ENCODE results near the gene NFE2.
A peak's percentile ranks its signal among the peaks of the same experiment; 100 is the strongest.
"Not testable (repeated sequence)": the region's sequence is repeated elsewhere in the genome, so short reads cannot be mapped to it uniquely, and the experiment has no call there.

The NFE2 gene

DNA sequence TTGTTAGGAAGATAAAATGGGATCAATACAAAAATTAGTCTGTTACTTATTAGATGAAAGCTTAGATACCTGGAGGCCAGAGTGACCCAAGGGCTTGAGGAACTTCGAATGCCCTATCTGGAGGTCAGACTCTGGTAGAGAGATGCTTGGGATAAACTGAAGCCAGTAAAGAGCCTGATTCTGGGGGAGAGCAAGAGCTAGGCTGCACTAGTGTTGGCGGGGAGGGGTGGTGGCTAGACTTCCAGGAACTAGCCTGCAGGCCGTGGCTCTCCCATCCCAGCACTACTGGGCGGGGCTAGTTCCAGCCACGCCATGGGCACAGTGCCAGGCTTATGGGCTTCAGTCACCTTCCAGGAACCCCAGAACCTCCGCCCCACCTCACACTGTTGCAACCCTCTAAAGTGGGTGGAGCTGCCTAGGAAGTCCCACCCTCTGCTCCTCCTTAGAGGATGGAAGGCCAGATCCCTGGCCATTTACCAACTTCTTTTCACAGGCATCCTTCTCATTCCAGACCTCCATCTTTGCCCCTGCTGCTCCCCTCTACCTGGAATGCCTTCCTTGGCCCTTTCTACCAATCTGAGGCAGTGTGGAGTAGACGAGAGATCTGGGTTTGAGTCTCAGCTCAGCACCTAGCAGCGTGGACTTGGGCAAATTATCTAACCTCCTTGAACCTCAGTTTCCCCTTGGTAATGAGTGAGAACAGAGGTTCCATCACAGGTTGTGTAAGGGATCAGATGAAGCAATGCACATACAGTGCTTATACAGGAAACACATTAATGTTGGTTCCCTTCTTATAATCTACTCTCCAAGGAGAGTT lies 6.3 kb upstream of the NFE2 start:
- DNase-seq (ENCODE audit: low spot score): no peak

DNA sequence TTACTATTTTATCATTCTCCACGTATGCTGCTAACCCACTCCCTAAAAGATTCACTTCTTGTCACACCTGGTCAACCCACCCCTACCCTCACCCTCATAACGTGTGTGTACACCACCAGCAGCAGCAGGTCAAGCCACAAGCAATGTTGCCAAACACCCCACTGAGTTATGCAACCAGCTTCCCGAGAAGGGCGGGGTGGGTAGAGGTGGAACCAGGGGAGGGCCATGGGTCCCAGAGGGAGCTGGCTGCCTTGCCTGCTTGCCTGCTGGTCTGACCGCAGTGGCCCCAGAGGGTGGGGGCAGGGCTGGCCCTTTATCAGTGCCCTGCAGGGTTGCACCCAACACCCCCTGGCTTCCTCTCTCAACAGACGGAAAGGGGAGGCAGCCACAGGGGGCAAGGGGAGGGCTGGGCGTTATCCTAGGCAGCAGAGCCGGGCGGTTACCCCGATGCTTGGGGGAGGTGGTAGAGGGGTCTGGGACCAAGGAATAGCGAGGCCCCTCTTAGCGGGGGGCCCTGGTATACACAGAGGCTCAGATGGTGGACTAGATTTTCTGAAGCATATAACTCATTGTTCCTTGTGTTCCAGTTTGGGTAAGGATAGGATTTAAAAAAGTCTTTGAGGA lies 3.5 kb upstream of the NFE2 start:
- peak; percentile 71 for DNase-seq (ENCODE audit: low spot score)

DNA sequence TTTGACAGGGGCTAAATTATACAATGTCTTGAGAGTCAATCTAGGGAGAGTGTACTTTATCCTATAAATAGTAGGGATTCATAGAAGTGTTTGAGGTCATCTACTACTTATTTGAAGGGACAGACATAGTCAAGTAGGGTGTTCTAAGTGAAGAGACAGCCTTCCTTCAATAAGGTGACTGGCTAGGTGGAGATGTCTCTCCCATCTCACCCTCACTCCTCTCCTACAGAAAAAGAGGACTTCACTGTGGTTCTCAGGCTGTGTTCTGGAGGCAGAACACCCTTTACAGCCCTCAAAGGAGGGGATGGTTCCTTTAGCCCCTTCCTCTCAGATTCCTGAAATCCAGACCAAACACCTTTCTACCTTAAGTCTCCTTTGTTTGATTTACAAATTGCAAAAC lies 2.8 kb upstream of the NFE2 start:
- no peak for DNase-seq (ENCODE audit: low spot score)

DNA sequence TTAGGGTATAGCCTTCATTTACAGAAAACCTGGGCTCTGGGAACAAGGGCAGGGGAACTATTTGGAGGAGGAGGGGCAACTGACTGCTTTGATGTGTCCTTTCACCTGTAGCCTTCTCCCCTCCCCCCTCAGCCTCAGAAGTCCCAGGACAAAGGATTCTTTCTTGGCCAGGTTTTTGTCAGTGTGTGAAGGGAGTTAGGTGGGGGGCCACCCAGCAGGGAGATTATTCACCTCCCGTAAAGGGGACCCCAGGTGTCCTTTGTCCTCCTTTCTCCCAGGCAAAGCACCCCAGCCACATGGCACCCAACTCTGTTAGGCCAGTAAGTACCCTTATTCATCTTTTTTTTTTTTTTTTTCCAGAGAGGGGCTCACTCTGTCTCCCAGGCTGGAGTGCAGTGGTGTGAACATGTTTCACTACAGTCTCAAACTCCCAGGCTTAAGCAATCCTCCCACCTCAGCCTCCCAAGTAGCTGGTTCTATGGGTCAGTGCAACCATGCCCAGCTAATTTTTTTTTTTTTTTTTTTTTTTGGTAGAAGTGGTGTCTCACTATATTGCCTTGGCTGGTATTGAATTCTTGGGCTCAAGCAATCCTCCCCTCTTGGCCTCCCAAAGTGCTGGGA lies 723 bp upstream of the NFE2 start:
- DNase-seq (ENCODE audit: low spot score): no peak

DNA sequence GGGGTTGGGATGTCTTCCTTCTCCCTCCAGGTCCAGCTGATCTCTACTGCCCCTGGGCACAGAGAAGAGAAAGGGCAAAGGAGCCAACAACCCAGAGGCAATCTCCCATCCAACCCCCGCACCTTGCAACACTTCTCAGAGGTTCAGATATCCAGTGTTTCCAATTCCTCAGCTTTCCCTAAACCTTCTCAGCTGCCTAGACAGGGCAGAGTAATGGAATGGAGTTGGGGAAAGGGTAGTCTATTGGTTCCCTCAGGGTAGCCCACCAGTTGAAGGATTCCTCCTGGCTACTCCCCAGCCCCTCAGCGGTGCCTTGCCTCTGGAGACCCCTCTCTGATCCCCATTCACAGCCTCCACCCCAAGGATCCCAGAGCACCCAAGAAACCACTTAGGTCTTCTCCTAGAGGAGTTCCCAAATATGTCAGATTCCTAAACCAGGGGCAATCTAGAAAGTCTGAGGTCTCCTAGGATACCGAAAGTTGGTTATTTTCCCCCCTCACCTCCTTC lies 537 bp downstream of the NFE2 start:
- no peak for DNase-seq (ENCODE audit: low spot score)

DNA sequence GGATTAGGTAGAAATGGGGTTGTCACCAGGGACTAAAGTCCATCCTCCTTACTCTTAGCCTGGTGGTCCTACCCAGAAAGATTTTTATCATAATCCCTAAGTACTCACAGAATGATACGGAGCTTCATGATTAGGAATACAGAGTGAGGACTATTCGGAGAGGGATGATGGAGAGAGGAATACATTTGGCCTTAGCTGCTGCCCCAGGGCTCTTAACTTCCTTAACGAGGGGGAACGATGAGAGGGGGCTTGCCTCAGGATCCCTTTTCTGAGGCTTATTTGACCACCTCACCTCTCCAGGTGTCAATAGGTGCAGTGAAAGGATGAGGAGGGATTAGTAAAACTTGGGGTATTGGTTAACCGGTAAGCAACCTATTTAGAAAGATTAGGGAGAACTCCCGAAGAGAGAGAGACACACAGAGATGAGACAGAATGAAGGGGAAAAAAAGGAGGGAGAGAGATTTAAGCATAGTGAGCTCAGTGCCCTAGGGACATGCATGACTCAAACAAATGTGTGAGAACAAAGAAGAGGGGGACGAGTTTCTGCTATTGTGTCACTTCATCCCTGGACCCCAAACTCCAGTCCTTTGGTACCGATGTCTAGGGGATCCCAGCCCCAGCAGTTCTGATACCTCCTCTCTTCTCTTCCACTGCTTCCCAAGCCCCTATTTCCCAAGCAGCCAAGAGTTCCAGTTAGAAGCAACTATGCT lies 1.1 kb downstream of the NFE2 start:
- DNase-seq (ENCODE audit: low spot score): peak; percentile 47

DNA sequence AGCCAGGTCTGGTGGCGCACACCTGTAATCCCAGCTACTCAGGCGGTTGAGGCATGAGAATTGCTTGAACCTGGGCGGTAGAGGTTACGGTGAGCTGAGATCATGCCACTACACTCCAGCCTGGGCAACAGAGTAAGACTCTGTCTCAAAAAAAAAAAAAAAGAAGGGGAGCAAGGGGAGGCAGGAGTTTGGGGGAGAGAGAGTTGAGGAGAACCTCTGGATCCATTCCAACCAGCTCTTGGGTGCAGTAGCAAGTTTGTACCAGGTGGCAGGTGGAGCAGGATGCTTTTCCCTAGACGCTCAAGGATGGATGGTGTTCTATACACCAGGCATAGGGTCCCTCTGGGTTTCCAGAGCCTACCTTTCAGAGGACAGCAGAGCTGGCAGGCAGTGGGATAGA lies 1.9 kb downstream of the NFE2 start:
- no peak for DNase-seq (ENCODE audit: low spot score)

DNA sequence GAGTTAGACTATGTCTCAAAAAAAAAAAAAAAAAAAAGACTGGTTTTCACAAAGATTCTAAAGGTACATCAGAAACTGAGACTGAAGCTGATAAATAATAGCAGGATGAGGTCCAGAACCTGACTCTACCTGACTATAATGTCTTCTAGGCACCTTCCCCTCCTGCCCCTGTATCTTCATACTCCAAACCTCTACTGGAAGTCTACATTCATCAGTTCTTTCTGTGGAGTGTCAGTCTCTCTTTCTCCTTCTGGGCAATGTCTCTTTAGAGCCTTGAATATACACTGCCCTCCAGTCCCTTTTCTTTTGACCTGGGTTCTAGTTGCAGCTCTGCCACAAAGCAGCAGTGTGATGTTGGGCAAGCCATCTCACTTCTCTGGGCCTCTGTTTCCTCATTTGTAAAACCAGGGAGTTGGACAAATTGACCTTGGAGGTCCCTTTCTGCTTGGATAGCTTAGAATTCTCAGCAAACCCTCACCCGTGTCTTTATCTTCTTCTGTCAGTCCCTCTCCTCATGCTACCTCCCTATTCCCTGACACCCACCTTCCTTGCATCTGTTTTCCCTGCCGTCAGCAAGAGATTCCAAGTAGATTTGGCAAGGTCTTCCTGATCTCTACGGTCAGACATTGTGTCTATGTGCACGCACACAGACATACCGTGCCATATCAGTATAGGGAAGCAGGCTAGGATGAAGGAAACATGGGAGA lies 4.3 kb downstream of the NFE2 start:
- DNase-seq (ENCODE audit: low spot score): no peak

DNA sequence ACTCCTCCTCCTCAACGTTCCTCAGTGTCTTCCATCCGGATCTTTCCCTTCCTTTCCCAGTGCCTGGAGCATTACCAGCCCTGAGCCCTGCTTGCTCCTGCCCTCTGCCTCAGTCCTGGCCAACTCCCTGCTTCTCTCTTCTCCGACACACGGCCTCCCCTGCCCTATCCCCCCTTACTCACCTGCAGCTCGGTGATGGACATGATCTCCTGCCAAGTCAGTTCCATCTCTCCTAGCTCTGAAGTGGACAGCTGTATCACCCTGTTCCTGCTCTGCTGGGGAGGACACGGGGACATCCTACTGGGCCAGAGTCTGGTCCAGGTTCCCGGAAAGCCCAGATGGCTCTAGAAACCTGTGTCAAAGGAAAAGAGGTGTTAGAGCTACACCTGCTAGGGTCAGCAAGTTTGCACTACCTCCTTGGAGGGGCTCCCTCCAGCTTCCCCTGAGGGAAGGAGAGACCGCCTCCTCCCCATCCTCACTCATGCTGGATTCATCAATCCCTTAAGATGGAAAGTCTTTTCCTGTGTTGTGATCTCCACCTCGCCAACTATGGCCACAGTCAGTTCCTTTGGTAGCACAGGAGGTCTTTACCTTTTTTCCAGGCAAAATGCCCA lies 5.8 kb downstream of the NFE2 start:
- no peak for DNase-seq (ENCODE audit: low spot score)

DNA sequence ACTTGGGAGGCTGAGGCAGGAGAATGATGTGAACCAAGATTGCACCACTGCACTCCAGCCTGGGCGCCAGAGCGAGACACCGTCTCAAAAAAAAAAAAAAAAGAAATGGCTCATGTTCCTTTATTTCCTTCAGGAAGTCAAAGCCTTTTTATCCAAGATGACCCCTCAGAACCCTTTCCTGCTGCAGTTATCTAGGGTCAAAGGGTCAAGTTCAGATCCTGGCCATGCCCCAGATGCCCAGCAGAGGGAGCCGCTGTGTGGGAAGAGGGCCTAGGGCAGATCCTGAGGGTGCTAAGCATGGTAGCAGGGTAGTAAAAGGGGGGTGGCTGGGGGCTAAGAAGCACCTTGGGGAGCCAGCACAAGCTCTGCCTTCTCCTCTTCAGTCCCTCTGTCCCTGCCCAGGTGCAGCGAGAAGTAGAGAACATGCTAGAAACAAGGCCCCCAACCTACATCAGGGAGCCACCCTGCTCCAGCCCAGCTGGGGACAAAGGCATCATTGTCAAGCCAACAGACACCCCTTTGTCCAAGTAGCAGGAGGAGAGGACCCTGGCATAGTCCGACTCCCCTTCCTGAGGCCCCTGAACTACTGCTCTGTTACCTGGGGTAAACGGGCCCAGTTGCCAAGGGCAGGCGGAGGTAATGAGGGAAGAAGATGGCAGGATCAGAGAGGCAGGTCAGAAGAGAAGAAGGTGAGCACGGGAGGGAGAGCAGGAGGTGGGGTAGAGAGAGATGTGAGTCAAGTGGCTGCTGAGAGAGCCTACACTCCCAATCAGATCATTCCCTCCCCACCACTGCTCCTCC lies 6.5 kb downstream of the NFE2 start:
- DNase-seq (ENCODE audit: low spot score): peak; percentile 72

DNA sequence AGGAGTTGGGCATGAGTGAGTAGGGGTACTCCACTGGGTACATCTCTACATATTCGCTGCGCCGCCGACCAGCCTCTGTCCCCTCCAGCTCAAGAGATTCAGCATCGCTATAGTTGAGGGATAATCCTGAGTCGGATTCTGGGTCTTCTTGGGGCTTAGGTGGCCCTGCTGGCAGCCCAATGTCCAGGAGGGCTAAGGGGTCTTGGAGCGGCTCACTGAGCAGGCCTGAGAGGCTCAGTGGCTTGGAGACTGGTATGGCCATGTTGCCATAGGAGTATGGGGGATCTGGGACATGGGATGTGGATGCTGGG lies 7.9 kb downstream of the NFE2 start:
- DNase-seq (ENCODE audit: low spot score): no peak

DNA sequence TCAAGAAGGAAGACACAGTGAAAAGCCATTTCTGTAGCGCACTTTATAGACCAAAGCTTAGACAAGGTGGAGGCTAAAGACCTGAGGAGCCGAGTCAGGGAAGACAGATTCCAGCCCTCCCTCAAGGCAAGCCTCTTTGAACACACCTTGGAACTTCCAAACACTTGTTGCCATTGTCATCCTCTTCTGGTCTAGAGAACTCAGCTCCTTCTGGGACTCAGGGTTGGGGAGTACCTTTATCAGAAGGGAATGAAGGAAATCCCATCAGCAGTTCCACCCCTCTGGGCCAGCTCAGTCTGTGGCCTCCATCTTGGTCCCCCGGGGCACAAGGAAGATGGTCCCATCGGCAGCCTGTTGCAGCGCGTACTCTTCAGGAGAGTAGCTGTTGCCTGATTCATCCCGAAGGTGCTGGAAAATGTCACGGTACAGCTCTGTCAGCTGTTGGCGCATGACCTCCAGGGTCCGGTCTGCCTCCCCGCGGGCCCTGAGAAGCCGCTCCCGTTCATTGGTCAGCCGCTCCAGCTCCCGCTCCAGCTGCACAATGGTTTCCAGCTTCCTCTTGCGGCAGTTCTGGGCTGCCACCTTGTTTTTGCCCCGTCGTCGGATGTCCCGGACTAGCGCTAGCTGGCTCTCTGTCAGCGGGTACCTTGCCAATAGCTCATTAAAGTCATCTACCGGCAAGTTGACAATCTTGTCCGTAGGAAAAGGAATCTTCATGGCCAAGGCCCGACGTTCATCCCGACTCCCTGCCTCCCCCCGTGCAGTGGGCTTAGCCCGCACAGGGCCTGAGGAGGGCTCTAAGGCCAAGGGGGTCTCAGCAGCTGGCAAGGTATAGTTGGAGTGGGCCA lies 8.5 kb downstream of the NFE2 start:
- DNase-seq (ENCODE audit: low spot score): no peak

DNA sequence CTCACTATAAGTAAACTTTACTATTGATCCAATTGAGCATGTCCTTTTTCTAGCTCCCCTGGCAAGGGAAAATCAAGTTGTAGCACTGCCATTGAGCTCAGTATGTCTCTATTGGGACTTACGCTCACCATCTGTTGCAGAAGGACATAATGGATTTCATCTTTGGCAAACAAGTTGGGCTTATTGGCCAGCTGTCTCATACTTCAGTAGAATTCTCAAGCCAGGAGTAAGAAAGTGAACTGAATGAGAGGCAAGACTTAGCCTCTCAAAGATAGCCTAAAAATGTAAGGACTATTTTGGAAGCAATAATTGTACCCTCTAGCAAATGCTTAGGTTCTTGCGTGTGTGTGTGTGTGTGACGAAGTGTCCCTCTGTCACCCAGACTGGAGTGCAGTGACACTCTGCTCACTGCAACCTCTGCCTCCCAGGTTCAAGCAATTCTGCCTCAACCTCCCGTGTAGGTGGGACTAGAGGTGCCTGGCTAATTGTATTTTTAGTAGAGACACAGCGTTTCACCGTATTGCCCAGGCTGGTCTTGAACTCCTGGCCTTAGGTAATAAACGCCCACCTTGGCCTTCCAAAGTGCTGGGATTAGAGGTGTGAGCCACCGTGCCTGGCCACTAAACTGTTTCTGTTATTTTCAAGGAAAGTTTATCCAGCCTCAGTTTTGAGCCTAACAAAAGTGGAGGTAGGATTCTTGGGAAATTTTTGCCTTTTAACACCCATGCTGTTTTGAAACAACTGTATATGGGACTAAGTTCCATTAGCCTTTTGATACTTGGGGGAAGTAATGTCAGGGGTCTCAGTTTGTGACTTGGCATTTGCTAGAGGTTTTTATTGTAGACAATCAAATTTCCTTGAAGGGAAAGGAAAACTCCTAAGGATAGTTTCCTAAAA lies 13.3 kb downstream of the NFE2 start:
- no peak for DNase-seq (ENCODE audit: low spot score)

DNA sequence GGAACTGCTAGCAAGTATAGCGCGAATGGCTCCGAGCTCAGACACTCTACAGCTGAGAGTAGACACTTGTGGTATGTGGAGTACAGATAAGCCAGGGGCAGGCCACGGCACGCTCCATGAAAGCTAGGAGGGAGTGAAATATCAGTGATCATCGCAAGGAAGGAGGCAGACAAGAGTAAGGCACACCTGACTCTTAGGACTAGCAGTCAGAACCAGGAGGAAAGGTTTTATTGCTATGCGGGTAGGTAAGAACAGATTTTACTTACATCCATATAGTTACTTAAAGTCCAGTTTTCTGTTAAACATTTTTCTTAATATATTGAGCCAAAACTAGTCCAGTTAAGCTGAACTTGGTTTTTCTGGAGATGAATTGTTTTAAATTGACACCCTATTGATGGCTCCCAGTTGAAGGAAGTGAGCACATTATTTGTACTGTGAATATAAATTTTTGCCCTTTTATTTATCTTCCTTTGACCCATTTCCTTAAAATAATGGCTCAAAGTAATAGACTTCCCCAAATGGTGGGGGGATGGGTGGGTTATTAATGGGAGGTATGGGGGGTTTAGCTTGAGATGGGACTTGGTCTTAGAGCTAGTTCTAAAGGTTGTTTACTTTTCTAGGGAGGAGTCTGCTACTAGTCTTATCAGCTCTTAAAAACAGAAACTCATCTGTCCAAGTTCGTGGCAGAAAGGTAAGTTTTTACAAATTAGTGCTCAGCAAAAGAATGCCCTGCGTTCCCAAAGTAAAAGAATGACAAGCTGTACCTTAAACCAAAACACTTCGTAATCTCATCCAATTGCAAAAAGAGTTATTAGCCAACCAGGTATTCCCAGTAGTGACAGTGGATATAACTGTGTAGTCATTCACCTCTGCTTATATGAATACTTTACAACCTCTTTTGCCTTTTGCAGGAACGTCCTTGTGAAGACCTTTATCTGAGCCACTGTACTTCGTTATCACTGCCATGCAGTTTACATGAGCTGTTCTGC lies 14.5 kb downstream of the NFE2 start:
- DNase-seq (ENCODE audit: low spot score): no peak

DNA sequence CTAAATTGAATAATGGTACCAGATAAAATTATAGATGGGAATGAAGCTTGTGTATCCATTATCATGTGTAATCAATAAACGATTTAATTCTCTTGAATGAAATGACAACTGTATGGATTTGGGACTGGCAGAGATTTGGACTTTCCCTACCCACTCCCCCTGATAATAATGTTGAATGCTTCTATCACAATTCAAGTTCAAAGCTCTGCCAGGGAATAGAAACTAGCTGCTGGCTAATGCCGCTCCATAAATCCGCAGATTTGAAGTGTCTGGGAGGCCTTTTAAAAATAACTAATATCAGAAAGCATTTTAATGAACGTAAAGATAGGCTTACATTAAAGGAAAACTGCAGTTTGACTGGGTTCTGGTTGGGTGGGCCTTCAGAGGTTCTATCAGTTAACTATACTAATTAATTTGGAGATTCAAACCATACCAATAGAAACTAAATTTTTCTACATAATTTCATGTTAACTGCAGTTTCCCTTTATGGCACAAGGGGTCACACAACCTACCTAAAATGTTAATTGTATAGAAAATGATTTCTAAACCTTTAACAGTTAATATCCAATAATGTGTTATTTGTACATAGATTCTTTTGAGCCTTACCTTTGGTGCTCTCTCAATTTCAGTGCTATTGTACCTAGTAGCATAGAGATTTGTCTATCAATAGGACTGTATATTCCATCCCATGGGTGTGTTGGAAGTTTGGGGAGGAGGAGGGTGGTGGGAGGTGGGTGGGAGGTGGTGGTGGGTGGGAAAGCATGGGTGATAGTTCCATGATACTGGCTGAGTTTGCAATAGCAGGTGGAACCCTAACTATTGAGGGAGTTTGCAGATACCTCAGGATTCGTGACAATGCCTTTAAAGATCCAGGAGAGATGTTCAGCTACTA lies 15.4 kb downstream of the NFE2 start:
- no peak for DNase-seq (ENCODE audit: low spot score)

DNA sequence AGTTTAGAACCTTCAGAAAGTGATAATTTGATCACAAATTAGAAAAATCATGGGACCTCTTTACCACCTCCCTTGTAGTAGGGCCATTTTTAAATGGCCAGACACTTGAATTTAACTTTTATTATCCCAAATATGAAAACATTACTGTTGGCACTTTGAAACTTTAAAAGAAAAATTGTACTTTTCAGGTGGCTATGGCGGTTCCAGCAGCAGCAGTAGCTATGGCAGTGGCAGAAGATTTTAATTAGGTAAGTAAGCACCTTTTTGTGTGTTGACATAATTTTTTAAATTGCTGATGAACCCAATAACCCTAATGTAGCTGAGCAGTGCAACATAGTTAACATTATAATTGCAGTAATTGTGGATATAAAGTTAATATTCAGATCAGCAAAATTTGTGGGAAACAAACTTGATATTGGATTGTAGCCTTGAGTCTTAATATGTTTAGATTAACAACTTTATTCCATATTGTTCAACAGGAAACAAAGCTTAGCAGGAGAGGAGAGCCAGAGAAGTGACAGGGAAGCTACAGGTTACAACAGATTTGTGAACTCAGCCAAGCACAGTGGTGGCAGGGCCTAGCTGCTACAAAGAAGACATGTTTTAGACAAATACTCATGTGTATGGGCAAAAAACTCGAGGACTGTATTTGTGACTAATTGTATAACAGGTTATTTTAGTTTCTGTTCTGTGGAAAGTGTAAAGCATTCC lies 16.6 kb downstream of the NFE2 start:
- DNase-seq (ENCODE audit: low spot score): not testable (repeated sequence)
